Measurements from ENCODE around the gene ACVR1. TPM values are rescaled to one million over a fixed set of nuclear protein-coding genes. Genes with fewer than 3 reads are reported as not detected.
"Not testable (repeated sequence)": the region's sequence is repeated elsewhere in the genome, so short reads cannot be mapped to it uniquely, and the experiment has no call there.

Gene ACVR1
- total and polyA plus RNA-seq, 3 experiments from 2014 or later, result 9.5 to 18.3 (median 14.8) TPM

GRCh38 chr2:157893611-157894010 lies 17.5 kb upstream of the ACVR1 start:
- Histone ChIP-seq H3K4me3 (ENCODE audit: low read length) (no peak overlapping the region), H3K27ac (ENCODE audit: low read depth, low read length) (no peak overlapping the region), H3K9me3 (ENCODE audit: low read length) (no peaks in the 10 kb centered on the region), H3K36me3 (ENCODE audit: insufficient read depth, low read length) (no peaks in the 10 kb centered on the region), H3K27me3 (ENCODE audit: insufficient read depth, low read length, poor library complexity, severe bottlenecking) (no peaks in the 10 kb centered on the region), H3K4me1 (ENCODE audit: insufficient read depth, low read length) (peaks cover 67% of the 10 kb centered on the region)
- DNase-seq, result no peak
- Mint-ChIP-seq H3K27ac (peak overlapping the region in 4 of 8 donors; percentile 32 to 59 (median 40)), H3K4me3 (peak overlapping the region in 1 of 7 donors; percentile 9), H3K27me3 (no peaks in the 10 kb centered on the region), H3K4me1 (peaks cover 52 to 91% (median 86%) of the 10 kb centered on the region in 3 donors), H3K9me3 (no peaks in the 10 kb centered on the region), H3K36me3 (peaks cover 0 to 12% (median 2%) of the 10 kb centered on the region in 3 donors)
- ChIA-PET CTCF (interaction anchor here (3.6 kb wide), 1 partner anchor 17 kb away, joined by 20 read pairs; the partner anchor contains the start of gene ACVR1), POLR2A (interaction anchor here (0.6 kb wide), 1 partner anchor 623 kb away, joined by 6 read pairs; no protein-coding TSS in a partner anchor)

- peaks cover 34 to 74% (median 67%) of the 10 kb centered on the region in 3 donors for H3K4me1 Mint-ChIP-seq
- ChIA-PET CTCF (interaction anchor here (0.6 to 3.6 kb wide), 4 partner anchors 8 to 104 kb away, joined by 3 to 20 read pairs (median 4); partner anchors contain the start of gene ACVR1), POLR2A (interaction anchor here (0.8 to 1.0 kb wide), 2 partner anchors 10 to 15 kb away, joined by 3 to 7 read pairs; partner anchors contain the start of gene ACVR1)
- H3K36me3 Mint-ChIP-seq, result peaks cover 0 to 12% (median 2%) of the 10 kb centered on the region in 3 donors
- Histone ChIP-seq H3K27ac (ENCODE audit: low read depth, low read length) (no peak overlapping the region), H3K4me3 (ENCODE audit: low read length) (peak overlapping the region; percentile 33), H3K9me3 (ENCODE audit: low read length) (no peaks in the 10 kb centered on the region), H3K27me3 (ENCODE audit: insufficient read depth, low read length, poor library complexity, severe bottlenecking) (no peaks in the 10 kb centered on the region), H3K36me3 (ENCODE audit: insufficient read depth, low read length) (no peaks in the 10 kb centered on the region), H3K4me1 (ENCODE audit: insufficient read depth, low read length) (peaks cover 49% of the 10 kb centered on the region)
- DNase-seq, result no peak
- peak overlapping the region in 6 of 7 donors; percentile 64 to 80 (median 72) for H3K4me3 Mint-ChIP-seq
- H3K27me3 Mint-ChIP-seq, result no peaks in the 10 kb centered on the region
- H3K9me3 Mint-ChIP-seq, result no peaks in the 10 kb centered on the region
- H3K27ac Mint-ChIP-seq, result peak overlapping the region; percentile 0 to 91 (median 66)
These were observed 15.5 kb upstream of the ACVR1 start for GRCh38 chr2:157891643-157892041.

- no peaks in the 10 kb centered on the region for H3K9me3 Mint-ChIP-seq
- no peaks in the 10 kb centered on the region for H3K27me3 ChIP-seq (ENCODE audit: insufficient read depth, low read length, poor library complexity, severe bottlenecking)
- H3K36me3 ChIP-seq (ENCODE audit: insufficient read depth, low read length), result no peaks in the 10 kb centered on the region
- H3K27ac ChIP-seq (ENCODE audit: low read depth, low read length), result no peak overlapping the region
- DNase-seq, result no peak
- peak overlapping the region in 6 of 7 donors; percentile 2 to 74 (median 34) for H3K4me3 Mint-ChIP-seq
- H3K9me3 ChIP-seq (ENCODE audit: low read length), result no peaks in the 10 kb centered on the region
- peak overlapping the region; percentile 33 for H3K4me3 ChIP-seq (ENCODE audit: low read length)
- peak overlapping the region in 7 of 8 donors; percentile 0 to 91 (median 70) for H3K27ac Mint-ChIP-seq
- ChIA-PET CTCF (interaction anchor here (0.6 to 3.6 kb wide), 3 partner anchors 10 to 104 kb away, joined by 3 to 20 read pairs (median 4); partner anchors contain the start of gene ACVR1), POLR2A (interaction anchor here (0.8 to 1.0 kb wide), 2 partner anchors 10 to 15 kb away, joined by 3 to 7 read pairs; partner anchors contain the start of gene ACVR1)
- H3K36me3 Mint-ChIP-seq, result peaks cover 0 to 12% (median 2%) of the 10 kb centered on the region in 3 donors
- peaks cover 28 to 69% (median 61%) of the 10 kb centered on the region in 3 donors for H3K4me1 Mint-ChIP-seq
- no peaks in the 10 kb centered on the region for H3K27me3 Mint-ChIP-seq
- H3K4me1 ChIP-seq (ENCODE audit: insufficient read depth, low read length), result peaks cover 44% of the 10 kb centered on the region
These were observed 15.0 kb upstream of the ACVR1 start for GRCh38 chr2:157890969-157891642.

GRCh38 chr2:157887946-157888345 lies 11.8 kb upstream of the ACVR1 start:
- Histone ChIP-seq H3K4me3 (ENCODE audit: low read length) (no peak overlapping the region), H3K27me3 (ENCODE audit: insufficient read depth, low read length, poor library complexity, severe bottlenecking) (no peaks in the 10 kb centered on the region), H3K9me3 (ENCODE audit: low read length) (no peaks in the 10 kb centered on the region), H3K36me3 (ENCODE audit: insufficient read depth, low read length) (no peaks in the 10 kb centered on the region), H3K4me1 (ENCODE audit: insufficient read depth, low read length) (peaks cover 26% of the 10 kb centered on the region), H3K27ac (ENCODE audit: low read depth, low read length) (no peak overlapping the region)
- no peak for DNase-seq
- no peak overlapping the region for H3K4me3 Mint-ChIP-seq
- ChIA-PET CTCF (interaction anchor here (2.5 kb wide), 1 partner anchor 11 kb away, joined by 8 read pairs; the partner anchor contains the start of gene ACVR1), POLR2A (no interaction called here)
- peaks cover 0 to 12% (median 4%) of the 10 kb centered on the region in 3 donors for H3K36me3 Mint-ChIP-seq
- no peaks in the 10 kb centered on the region for H3K27me3 Mint-ChIP-seq
- H3K27ac Mint-ChIP-seq, result no peak overlapping the region
- peaks cover 21 to 39% (median 34%) of the 10 kb centered on the region in 3 donors for H3K4me1 Mint-ChIP-seq
- H3K9me3 Mint-ChIP-seq, result no peaks in the 10 kb centered on the region

- H3K27ac Mint-ChIP-seq, result peak overlapping the region in 1 of 8 donors; percentile 10
- H3K4me1 Mint-ChIP-seq; H3K27me3 ChIP-seq (ENCODE audit: insufficient read depth, low read length, poor library complexity, severe bottlenecking); H3K36me3 Mint-ChIP-seq; DNase-seq; H3K36me3 ChIP-seq (ENCODE audit: insufficient read depth, low read length); H3K27me3 Mint-ChIP-seq; POLR2A ChIA-PET; H3K4me3 ChIP-seq (ENCODE audit: low read length); H3K9me3 Mint-ChIP-seq; H3K4me3 Mint-ChIP-seq; H3K9me3 ChIP-seq (ENCODE audit: low read length); H3K4me1 ChIP-seq (ENCODE audit: insufficient read depth, low read length); H3K27ac ChIP-seq (ENCODE audit: low read depth, low read length): not testable (repeated sequence)
- CTCF ChIA-PET, result interaction anchor here (1.4 kb wide), 2 partner anchors 8 to 17 kb away, joined by 3 to 5 read pairs; no protein-coding TSS in a partner anchor
These were observed 8.4 kb upstream of the ACVR1 start for GRCh38 chr2:157884533-157884932.

- Mint-ChIP-seq H3K36me3 (peaks cover 0 to 3% (median 2%) of the 10 kb centered on the region in 3 donors), H3K27ac (no peak overlapping the region), H3K27me3 (no peaks in the 10 kb centered on the region), H3K4me1 (peaks cover 13 to 30% (median 26%) of the 10 kb centered on the region in 3 donors), H3K9me3 (no peaks in the 10 kb centered on the region), H3K4me3 (no peak overlapping the region)
- Histone ChIP-seq H3K4me1 (ENCODE audit: insufficient read depth, low read length) (peaks cover 11% of the 10 kb centered on the region), H3K4me3 (ENCODE audit: low read length) (no peak overlapping the region), H3K27ac (ENCODE audit: low read depth, low read length) (no peak overlapping the region), H3K36me3 (ENCODE audit: insufficient read depth, low read length) (no peaks in the 10 kb centered on the region), H3K27me3 (ENCODE audit: insufficient read depth, low read length, poor library complexity, severe bottlenecking) (no peaks in the 10 kb centered on the region), H3K9me3 (ENCODE audit: low read length) (no peaks in the 10 kb centered on the region)
- ChIA-PET POLR2A (no interaction called here), CTCF (no interaction called here)
- no peak for DNase-seq
These were observed 4.8 kb upstream of the ACVR1 start for GRCh38 chr2:157880927-157881326.

- ChIA-PET POLR2A (interaction anchor here (2.4 kb wide), 1 partner anchor 22 kb away, joined by 33 read pairs; no protein-coding TSS in a partner anchor), CTCF (interaction anchor here (2.0 to 5.0 kb wide), 4 partner anchors 10 to 23 kb away, joined by 8 to 58 read pairs (median 18); no protein-coding TSS in a partner anchor)
- Mint-ChIP-seq H3K27me3 (no peaks in the 10 kb centered on the region), H3K27ac (peak overlapping the region in 5 of 8 donors; percentile 59 to 89 (median 81)), H3K9me3 (no peaks in the 10 kb centered on the region), H3K4me3 (peak overlapping the region; percentile 83 to 87 (median 85)), H3K4me1 (peaks cover 34 to 55% (median 51%) of the 10 kb centered on the region in 3 donors), H3K36me3 (peaks cover 0 to 7% (median 0%) of the 10 kb centered on the region in 3 donors)
- DNase-seq, result no peak
- Histone ChIP-seq H3K27me3 (ENCODE audit: insufficient read depth, low read length, poor library complexity, severe bottlenecking) (no peaks in the 10 kb centered on the region), H3K4me3 (ENCODE audit: low read length) (no peak overlapping the region), H3K36me3 (ENCODE audit: insufficient read depth, low read length) (no peaks in the 10 kb centered on the region), H3K4me1 (ENCODE audit: insufficient read depth, low read length) (peaks cover 30% of the 10 kb centered on the region), H3K9me3 (ENCODE audit: low read length) (no peaks in the 10 kb centered on the region), H3K27ac (ENCODE audit: low read depth, low read length) (no peak overlapping the region)
These were observed 1.8 kb upstream of the ACVR1 start for GRCh38 chr2:157877761-157878400.
